Middle frontal gyrus (tissue), 1 donor: ENCODE data around the gene PRKG1.
A peak's percentile ranks its signal among the peaks of the same experiment; 100 is the strongest.

Experiments used
- DNase-seq: peaks from one replicate; pipeline ENCODE4 v3.0.0-alpha.2; 2015; ENCODE audit warnings: low spot score; ENCODE audit errors: extremely low spot score

The PRKG1 gene

GRCh38 chr10:51076299-51076841, 2.1 kb downstream of the PRKG1 start:
- no peak for DNase-seq

- no peak for DNase-seq
Observed at GRCh38 chr10:51077074-51077473, 2.8 kb downstream of the PRKG1 start.

- no peak for DNase-seq
Observed at GRCh38 chr10:51077507-51077906, 3.2 kb downstream of the PRKG1 start.

- no peak for DNase-seq
Observed at GRCh38 chr10:51079331-51079730, 5.0 kb downstream of the PRKG1 start.

GRCh38 chr10:51079766-51080165, 5.5 kb downstream of the PRKG1 start:
- DNase-seq: no peak

GRCh38 chr10:51080311-51081006, 6.2 kb downstream of the PRKG1 start:
- DNase-seq: no peak

- DNase-seq: no peak
Observed at GRCh38 chr10:51082857-51083256, 8.6 kb downstream of the PRKG1 start.

- no peak for DNase-seq
Observed at GRCh38 chr10:51083356-51083853, 9.1 kb downstream of the PRKG1 start.

- DNase-seq: no peak
Observed at GRCh38 chr10:51085204-51085603, 10.9 kb downstream of the PRKG1 start.

GRCh38 chr10:51086710-51087109, 12.4 kb downstream of the PRKG1 start:
- DNase-seq: no peak

GRCh38 chr10:51087114-51087513, 12.8 kb downstream of the PRKG1 start:
- DNase-seq: no peak

GRCh38 chr10:51090190-51090589, 15.9 kb downstream of the PRKG1 start:
- no peak for DNase-seq

- peak; percentile 35 for DNase-seq
Observed at GRCh38 chr10:51092402-51092801, 18.1 kb downstream of the PRKG1 start.

GRCh38 chr10:51095444-51095843, 21.2 kb downstream of the PRKG1 start:
- DNase-seq: no peak

GRCh38 chr10:51097546-51097945, 23.3 kb downstream of the PRKG1 start:
- no peak for DNase-seq

- no peak for DNase-seq
Observed at GRCh38 chr10:51100221-51100620, 25.9 kb downstream of the PRKG1 start.

GRCh38 chr10:51103554-51104217, 29.4 kb downstream of the PRKG1 start:
- DNase-seq: no peak

GRCh38 chr10:51106311-51106945, 32.1 kb downstream of the PRKG1 start:
- no peak for DNase-seq

GRCh38 chr10:51108406-51108805, 34.1 kb downstream of the PRKG1 start:
- no peak for DNase-seq

GRCh38 chr10:51109801-51110533, 35.7 kb downstream of the PRKG1 start:
- no peak for DNase-seq

- no peak for DNase-seq
Observed at GRCh38 chr10:51112013-51112412, 37.7 kb downstream of the PRKG1 start.
